Measurements from ENCODE around the gene TYW3.
"Not testable (repeated sequence)": the region's sequence is repeated elsewhere in the genome, so short reads cannot be mapped to it uniquely, and the experiment has no call there.

Gene TYW3

GRCh38 chr1:74731399-74732052, 1.4 kb upstream of the TYW3 start:
- no peak for DNase-seq (ENCODE audit: low read depth in 2 of 3, low spot score in 1 of 3)

- DNase-seq (ENCODE audit: low read depth in 2 of 3, low spot score in 1 of 3), result not testable (repeated sequence)
Observed at GRCh38 chr1:74732071-74732946, 643 bp upstream of the TYW3 start.

DNA sequence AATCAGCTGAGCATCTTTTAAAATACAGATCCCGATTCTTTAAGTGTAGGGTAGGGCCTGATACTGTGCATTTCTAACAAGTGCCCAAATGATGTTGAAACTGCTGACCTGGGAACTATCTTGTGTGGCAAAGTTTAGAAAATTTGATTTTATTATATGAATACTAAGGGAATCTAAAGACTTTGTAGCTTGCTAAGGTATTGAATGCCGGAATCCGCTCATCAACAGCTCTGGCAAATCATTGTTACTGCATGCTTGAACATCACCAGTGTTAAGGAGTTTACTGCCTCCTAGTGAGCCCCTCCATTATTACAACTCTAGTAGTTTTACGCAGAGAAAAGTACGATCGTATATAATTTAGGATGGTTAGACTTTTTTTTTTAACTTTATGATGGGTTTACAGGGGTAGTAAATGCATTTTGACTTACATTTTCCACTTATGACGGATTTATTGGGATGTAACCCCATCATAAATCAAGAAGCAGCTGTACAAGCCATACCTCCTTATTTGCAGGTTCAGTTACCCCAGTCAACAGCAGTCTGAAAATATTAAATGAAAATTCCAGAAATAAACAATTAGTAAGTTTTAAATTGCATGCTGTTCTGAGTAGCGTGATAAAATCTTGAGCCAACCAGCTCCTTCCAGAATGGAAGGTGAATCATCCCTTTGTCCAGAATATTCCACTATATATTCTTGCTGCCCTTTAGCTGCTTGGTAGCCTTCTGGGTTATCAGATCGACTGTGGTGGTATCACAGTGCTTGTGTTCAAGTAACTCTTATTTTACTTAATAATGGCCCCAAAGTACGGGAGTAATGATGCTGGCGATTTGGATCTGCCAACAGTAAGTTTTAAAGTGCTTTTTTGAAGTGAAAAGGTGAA, 892 bp downstream of the TYW3 start:
- peak in 1 of 3 donors; percentile 65 for DNase-seq (ENCODE audit: low read depth in 2 of 3, low spot score in 1 of 3)

GRCh38 chr1:74737333-74737732, 4.4 kb downstream of the TYW3 start:
- no peak for DNase-seq (ENCODE audit: low read depth in 2 of 3, low spot score in 1 of 3)

DNA sequence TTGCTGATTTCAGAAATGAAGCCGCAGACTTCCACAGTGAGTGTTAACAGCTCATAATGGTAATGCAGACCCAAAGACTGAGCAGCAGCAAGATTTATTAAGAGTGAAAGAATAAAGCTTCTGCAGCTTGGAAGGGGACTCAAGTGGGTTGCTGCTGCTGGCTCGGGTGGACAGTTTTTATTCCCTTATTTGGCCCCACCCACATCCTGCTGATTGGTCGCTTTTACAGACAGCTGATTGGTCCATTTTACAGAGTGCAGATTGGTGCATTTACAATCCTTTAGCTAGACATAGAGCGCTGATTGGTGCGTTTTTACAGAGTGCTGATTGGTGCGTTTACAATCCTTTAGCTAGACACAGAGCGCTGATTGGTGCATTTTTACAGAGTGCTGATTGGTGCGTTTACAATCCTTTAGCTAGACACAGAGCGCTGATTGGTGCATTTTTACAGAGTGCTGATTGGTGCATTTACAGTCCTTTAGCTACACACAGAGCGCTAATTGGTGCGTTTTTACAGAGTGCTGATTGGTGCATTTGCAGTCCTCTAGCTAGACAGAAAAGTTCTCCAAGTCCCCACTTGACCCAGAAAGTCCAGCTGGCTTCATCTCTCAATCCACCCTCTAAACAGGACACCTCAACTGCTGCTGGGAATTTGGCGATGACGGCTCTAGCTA, 7.5 kb downstream of the TYW3 start:
- not testable (repeated sequence) for DNase-seq (ENCODE audit: low read depth in 2 of 3, low spot score in 1 of 3)

GRCh38 chr1:74745247-74745646, 12.3 kb downstream of the TYW3 start:
- not testable (repeated sequence) for DNase-seq (ENCODE audit: low read depth in 2 of 3, low spot score in 1 of 3)

- no peak for DNase-seq (ENCODE audit: low read depth in 2 of 3, low spot score in 1 of 3)
Observed at GRCh38 chr1:74748960-74749359, 16.0 kb downstream of the TYW3 start.

DNA sequence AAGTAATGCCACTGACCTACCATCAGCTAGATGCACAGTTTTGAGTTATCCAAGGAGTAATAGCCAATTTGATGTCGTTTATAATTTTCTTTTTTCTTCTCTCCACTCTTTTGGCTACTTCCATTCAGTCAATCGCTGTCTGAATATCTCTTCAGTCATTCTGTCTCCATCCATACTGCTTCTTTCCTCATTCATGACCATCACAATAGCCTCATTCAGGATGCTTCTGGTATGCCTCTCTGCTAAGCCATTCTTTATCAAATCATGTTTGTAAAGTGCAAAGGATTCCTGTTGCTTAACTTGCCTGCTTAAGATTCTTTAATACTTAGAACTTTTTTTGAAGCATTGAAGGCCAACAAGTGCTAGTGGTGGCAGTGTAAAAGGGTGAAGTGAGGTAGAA, 20.2 kb downstream of the TYW3 start:
- DNase-seq (ENCODE audit: low read depth in 2 of 3, low spot score in 1 of 3), result no peak

DNA sequence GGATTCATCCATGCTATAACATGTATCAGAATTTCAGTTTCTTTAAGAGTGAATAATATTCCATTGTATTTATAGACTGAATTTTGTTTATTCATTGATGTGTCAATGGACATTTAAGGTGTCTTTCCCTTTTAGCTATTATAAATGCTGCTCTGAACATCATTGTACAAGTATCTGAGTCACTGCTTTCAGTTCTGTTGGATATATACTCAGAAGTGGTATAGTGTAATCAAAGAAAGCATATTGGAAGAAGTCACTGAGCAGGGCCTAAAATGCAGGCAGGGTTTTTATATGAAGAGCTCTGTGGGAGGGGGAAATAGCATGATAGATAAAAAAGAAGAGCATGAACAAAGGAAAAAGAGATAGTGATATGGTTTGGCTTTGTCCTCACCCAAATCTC, 22.5 kb downstream of the TYW3 start:
- DNase-seq (ENCODE audit: low read depth in 2 of 3, low spot score in 1 of 3), result no peak

DNA sequence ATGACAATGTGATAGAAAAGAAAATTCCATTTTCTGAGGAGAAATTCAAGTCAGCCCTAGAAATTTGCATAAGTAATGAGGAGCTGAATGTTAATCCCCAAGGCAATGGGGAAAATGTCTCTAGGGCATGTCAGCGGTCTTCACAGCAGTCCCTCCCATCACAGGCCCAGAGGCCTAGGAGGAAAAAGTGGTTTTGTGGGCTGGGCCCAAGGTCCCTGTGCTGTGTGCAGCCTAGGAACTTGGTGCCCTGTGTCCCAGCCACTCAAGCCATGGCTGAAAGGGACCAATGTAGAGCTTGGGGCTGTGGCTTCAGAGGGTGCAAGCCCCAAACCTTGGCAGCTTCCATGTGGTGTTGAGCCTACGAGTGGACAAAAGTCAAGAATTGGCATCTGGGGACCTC, 23.7 kb downstream of the TYW3 start:
- not testable (repeated sequence) for DNase-seq (ENCODE audit: low read depth in 2 of 3, low spot score in 1 of 3)

DNA sequence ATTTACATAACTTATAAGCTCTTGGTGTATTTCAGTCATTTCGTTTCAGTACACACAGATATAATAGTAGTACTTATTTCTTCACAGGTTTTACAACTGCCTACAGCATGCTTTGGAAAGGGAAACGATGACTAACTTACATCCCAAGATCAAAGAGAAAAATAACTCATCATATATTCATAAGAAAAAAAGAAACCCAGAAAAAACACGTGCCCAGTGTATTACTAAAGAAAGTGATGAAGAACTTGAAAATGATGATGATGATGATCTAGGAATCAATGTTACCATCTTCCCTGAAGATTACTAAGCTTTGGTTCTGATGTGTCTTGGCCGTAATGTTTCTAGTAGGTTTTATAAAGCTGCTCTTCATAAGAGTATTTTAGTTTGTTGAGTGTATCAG, 30.9 kb downstream of the TYW3 start:
- no peak for DNase-seq (ENCODE audit: low read depth in 2 of 3, low spot score in 1 of 3)

- no peak for DNase-seq (ENCODE audit: low read depth in 2 of 3, low spot score in 1 of 3)
Observed at GRCh38 chr1:74766579-74766978, 33.6 kb downstream of the TYW3 start.

DNA sequence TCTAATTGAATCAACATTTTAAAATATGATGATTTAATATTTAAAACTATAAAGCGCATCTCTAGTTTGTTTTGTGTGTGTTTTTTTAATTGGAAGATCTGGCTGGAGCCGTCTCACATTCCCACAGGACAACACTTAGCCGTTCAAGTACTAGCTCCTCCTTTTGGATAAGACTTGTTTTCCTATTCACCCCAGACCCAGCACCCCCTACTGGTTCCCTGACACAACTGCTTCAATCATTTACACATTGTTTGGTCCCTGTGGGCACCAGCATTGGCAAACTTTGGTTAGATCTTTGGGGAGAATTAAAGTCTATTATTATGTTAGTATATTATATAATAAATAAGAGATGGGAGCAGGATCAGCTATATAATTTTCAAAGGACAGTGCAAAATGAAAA, 34.5 kb downstream of the TYW3 start:
- DNase-seq (ENCODE audit: low read depth in 2 of 3, low spot score in 1 of 3), result no peak

DNA sequence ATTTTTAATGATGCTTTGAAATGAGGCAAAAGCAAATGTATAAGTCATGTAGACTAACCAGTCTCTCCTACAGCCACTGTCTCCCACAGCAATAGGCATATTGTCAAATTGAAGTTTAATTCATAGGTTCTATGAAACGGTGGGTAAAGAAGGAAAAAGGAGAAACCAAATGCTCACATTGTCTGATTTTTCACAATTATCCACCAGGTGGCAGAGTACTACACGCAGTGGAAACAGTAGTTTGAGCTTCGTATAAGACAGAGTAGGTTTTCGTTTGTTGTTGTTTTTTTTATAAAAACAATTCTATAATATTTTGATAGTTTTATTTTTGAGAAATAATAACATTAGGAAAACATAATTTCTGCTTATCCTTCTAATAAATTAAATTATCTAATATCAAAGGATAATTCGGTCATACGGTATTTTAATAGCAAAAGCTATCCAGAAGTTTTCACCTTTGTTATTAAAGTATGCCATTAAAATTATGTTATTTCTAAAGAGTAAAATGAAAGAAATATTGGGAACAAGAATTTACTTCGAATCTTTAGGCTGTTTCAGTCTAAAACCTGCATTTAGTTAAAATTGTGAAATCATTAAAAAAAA, 39.1 kb downstream of the TYW3 start:
- peak in 1 of 3 donors; percentile 25 for DNase-seq (ENCODE audit: low read depth in 2 of 3, low spot score in 1 of 3)

- DNase-seq (ENCODE audit: low read depth in 2 of 3, low spot score in 1 of 3), result no peak
Observed at GRCh38 chr1:74772945-74773344, 40.0 kb downstream of the TYW3 start.

DNA sequence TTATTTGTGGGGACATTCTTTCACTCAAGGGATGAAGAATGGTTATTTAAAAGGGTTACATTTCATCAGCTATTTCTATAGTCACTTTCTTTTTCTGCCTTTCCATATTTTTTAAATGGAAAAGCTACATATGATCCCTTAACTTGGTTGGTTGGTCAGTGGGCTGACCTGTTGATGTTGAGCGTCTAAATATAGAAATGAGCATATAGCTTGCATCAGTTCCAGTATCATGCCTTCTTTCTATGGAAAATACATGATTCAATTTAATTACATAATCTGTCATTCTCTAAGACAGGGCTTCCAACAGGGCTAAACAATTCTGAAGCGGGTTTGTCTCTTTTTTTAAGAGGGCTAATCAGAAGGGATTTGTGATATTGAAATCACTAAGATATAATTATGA, 40.6 kb downstream of the TYW3 start:
- no peak for DNase-seq (ENCODE audit: low read depth in 2 of 3, low spot score in 1 of 3)

DNA sequence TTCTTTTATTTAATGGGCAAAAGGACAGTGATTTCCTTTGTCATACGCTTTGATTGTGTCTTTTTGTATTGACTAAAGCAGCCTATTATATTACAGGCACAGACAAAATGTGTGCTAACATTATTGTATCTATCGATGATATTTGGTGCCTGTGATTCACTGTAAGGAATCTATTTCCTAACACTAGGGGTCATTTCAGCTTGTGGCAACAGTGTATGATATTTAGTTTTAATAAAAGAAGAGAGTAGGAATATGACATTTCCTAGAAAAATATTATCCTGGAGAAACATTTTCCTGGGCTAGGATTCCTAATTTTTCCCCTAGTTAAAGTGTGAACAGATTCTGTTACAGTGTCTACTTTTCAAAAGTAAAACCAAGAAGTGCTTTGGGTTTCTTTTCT, 42.8 kb downstream of the TYW3 start:
- no peak for DNase-seq (ENCODE audit: low read depth in 2 of 3, low spot score in 1 of 3)

DNA sequence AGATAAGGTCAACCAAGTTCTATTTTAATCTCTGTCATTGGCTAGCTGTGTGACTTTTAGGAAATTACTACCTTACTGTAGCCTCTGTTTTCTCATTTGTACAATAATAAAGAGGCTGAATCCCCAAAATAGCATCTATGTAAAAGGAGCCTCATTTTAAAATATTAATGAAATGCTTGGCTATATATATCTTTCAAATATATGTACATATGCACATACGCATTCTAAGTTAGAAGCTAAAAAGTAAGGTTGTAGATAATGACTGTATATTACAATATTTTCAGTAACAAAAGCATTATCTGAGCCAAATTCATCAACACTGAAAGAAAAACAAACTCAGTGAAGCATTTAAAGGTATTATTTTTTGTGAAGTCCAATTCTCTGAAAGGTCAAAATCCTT, 44.6 kb downstream of the TYW3 start:
- DNase-seq (ENCODE audit: low read depth in 2 of 3, low spot score in 1 of 3), result no peak

DNA sequence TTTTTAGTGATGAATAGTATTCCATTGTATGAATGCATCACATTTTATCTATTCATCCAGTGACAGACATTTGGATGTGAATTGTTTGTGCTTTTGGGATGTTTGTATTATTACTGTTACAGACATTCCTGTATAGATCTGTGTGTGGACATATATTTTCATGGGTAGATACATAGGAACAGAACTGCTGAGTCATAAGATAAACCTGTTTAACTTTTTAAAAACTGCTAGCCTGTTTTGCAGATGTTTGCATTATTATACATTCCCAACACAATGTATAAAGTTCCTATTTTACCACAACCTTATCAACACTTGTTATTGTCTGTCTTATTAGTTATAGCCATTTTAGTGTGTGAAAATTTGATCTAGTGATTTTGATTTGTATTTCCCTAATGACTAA, 46.8 kb downstream of the TYW3 start:
- DNase-seq (ENCODE audit: low read depth in 2 of 3, low spot score in 1 of 3), result no peak

GRCh38 chr1:74780594-74780993, 47.6 kb downstream of the TYW3 start:
- no peak for DNase-seq (ENCODE audit: low read depth in 2 of 3, low spot score in 1 of 3)

DNA sequence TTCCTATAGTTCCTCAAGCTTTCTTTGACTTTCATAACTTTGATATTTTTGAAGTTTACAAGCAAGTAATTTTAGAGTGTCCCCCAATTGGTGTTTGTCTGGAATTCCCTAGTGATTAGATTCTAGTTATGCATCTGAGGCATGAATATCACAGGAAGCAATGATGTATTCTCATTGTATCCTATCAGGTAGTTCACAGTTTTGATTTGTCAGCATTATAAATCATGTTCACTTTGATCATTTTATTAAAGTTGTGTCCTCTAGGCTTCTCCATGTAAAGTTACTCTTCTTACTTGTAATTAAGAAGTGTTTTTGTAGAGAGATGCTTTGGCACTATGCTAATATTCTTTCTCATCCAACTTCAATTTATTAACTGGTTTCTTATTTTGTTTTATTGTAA, 53.0 kb downstream of the TYW3 start:
- no peak for DNase-seq (ENCODE audit: low read depth in 2 of 3, low spot score in 1 of 3)

Data from stimulated activated CD4-positive, alpha-beta T cell treated with anti-CD3 and anti-CD28 coated beads, Interleukin-12 subunit alpha, Interleukin-12 subunit beta, amount 100 ng/mL, for 48 hours (primary cell).